ENCODE results near the gene EREG.
"Not testable (repeated sequence)": the region's sequence is repeated elsewhere in the genome, so short reads cannot be mapped to it uniquely, and the experiment has no call there.

EREG gene

GRCh38 chr4:74390677-74391076 lies 25.7 kb downstream of the EREG start:
- no peak for DNase-seq (ENCODE audit: low spot score)

- no peak for DNase-seq (ENCODE audit: low spot score)
Observed at GRCh38 chr4:74391346-74391745, 26.4 kb downstream of the EREG start.

DNA sequence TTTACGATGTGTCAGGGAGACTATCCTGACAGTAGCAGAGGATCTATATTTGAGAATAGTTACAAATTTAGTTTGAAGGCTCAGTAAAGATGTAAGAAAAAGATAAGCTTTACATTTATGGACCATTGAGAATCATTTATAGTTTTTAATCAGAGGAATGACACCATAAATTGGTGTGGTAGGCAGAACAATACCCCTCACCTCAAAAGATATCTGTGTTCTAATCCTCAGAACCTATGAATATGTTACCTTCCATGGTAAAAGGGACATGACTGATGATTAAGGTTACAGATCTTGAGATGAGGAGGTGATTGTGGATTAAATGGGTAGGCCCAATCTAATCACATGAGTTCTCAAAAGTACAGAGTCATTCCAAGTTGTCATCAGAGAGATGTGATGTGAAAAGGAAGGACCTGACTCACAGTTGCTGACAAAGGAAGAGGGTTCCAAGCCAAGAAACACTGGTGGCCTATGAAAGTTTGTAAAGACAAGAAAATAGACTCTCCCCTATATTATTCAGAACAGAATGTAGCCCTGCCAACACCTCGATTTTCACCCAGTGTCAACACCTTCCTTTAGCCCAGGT lies 27.0 kb downstream of the EREG start:
- no peak for DNase-seq (ENCODE audit: low spot score)

GRCh38 chr4:74394476-74395136 lies 29.7 kb downstream of the EREG start:
- no peak for DNase-seq (ENCODE audit: low spot score)

- DNase-seq (ENCODE audit: low spot score), result no peak
Observed at GRCh38 chr4:74395633-74396032, 30.7 kb downstream of the EREG start.

GRCh38 chr4:74397748-74398426 lies 32.9 kb downstream of the EREG start:
- DNase-seq (ENCODE audit: low spot score), result no peak

- not testable (repeated sequence) for DNase-seq (ENCODE audit: low spot score)
Observed at GRCh38 chr4:74398894-74399589, 34.1 kb downstream of the EREG start.

- DNase-seq (ENCODE audit: low spot score), result no peak
Observed at GRCh38 chr4:74400395-74400794, 35.5 kb downstream of the EREG start.

DNA sequence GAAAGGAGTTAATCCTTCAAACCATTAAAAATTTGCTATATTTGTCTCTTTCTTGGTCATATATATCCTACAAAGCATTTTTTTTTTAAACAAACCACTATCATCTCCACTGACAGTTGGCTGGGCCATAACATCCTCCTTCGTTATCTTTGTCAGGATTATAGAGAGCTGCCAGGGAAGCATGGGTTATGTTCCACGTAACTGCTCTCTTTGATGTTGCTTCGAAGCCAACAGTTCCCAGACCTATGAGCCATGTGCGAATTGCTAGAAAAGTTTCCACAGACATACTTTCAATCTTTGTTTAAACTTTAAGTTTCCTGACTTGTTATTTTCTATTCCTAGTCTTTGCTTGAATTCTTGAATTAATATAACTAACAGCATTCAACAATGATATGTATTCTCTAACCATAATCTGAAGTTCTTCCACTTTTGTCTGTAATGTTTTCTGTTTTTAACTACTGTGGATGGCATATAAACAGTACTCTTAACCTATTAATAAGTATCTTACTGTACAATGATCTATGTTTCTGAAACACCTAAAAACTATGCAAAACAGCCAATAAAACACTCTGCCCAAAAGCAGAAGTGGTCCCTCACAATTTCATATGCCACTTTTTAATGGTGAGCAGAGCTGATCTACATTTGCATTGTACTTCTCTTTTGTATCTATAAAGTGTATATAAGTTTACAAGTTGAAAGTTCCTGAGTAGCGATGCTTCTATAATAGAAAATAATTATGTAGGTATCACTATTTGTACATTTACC lies 37.9 kb downstream of the EREG start:
- no peak for DNase-seq (ENCODE audit: low spot score)

- DNase-seq (ENCODE audit: low spot score), result no peak
Observed at GRCh38 chr4:74407891-74408290, 42.9 kb downstream of the EREG start.

GRCh38 chr4:74408639-74409038 lies 43.7 kb downstream of the EREG start:
- no peak for DNase-seq (ENCODE audit: low spot score)

- DNase-seq (ENCODE audit: low spot score), result no peak
Observed at GRCh38 chr4:74410272-74410671, 45.3 kb downstream of the EREG start.

GRCh38 chr4:74412225-74412624 lies 47.3 kb downstream of the EREG start:
- DNase-seq (ENCODE audit: low spot score), result no peak

DNA sequence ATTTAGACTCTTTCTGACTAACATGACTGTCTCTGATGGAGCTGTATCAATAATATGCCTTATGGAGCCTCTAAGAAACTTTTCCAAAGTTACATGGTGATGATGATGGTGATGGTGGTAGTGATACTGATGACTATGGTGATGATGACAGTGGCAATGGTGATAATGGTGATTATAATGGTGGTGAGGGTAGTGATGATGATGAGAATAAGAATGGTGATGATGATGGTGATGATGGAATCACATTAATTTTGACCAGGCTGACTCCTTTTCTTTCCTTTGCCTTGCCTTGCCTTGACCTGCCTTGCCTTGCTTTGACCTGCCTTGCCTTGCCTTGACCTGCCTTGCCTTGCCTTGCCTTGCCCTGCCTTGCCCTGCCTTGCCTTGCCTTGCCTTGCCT lies 48.3 kb downstream of the EREG start:
- no peak for DNase-seq (ENCODE audit: low spot score)

DNA sequence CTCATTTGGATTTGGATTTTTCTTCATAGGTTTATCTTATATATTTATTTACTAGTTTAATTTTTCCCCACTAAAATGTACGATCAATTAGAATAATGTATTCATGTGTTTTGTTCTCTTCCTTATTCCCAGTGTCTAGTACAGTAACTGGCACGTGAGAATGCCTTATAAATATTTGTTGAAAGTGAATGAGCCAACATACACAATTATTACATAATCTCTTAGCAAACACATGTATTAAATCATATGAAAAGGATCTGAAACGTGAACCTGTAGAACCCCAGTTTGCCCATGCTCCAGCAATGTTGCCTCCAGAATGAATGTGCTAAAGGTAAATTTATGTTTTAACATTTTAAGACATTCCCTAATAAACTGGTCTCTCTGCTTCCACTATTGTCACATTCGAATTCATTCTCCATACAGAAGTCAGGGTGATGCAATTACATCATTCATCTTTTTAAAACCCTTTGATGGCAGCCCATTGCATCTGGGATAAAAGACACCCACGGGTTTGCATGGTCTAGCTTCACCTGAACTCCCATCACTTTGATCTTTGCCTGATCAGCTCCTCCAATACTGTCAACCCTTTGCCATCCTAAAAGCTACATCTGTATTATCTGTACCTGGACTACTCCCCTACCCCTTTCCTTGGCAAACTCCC lies 49.3 kb downstream of the EREG start:
- DNase-seq (ENCODE audit: low spot score), result no peak

DNA sequence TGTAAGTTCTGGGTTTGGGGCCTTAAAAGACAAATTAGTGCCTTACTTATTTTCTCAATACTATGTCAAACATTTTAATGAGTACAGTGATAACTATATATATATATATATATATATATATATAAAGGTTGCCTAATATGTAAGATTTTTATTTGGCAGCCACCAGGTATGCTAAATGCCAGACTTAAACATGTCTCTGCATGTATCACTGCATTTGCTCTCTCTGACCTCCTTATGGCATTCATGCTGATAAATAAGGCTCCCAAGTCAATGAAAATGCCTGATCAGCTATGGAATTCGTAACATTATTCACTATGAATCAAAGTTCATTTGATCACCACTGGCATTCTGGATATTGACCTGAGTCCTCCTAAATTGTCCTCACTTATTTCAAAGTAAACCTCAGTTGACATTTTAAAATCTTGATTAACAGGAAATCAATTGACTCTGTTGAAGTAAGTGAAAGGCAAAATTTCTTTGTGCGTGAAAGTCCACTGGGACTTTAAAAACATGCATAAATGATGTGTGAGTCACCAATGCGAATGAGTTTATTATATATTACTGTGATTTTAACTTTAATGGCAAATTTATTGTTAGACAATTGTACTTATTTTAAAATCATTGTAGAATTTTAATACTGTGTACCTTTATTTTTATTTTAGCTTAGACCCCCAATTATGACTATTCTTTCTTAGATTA lies 50.8 kb downstream of the EREG start:
- no peak for DNase-seq (ENCODE audit: low spot score)

DNA sequence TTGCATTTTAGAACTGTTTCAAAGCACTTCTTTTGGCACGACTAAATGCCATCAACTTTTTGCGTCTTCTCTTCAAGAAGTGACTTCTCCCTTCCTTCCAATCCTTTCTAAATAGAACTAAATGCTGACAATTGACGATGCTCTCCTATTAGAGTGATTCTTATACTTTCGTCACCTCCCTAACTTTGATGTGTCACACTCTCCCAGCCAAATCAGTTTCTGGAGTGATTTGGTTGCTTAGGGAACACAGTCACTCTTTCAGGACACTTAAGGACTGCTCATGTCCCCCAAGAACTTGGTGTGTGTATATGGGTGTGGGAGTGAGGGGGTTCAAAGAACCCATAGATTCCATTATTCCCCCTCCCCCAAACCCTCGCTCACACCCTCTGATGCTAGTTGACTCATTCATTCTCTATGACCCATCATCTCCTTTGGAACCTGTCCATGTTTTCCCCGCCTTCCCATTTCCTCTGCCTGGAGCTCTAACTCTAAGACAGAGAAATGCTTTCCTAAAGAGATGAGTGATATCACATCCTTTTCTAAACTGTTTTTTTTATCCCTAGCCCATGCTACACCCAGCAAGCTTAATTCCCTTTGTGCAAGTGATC lies 53.2 kb downstream of the EREG start:
- peak; percentile 58 for DNase-seq (ENCODE audit: low spot score)

- no peak for DNase-seq (ENCODE audit: low spot score)
Observed at GRCh38 chr4:74420863-74421262, 55.9 kb downstream of the EREG start.

DNA sequence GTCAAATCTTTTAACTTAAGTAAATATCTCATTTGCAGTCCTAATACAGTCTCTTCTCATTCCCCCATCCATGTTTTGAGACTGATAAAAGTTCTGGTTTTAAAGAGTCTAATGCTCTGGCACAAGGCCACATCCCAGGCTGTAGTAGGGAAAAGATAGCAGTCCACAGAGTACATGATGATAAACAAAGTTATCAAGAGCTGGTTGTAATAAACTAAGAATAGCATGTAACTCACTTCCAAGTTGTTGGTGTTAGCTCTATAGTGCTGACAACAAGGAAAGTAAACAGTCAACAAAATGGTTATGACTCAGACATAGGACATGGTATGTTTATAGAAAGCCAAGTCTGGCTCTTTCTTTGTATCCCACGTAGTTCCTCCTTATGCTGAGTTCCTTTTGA lies 58.2 kb downstream of the EREG start:
- no peak for DNase-seq (ENCODE audit: low spot score)

DNA sequence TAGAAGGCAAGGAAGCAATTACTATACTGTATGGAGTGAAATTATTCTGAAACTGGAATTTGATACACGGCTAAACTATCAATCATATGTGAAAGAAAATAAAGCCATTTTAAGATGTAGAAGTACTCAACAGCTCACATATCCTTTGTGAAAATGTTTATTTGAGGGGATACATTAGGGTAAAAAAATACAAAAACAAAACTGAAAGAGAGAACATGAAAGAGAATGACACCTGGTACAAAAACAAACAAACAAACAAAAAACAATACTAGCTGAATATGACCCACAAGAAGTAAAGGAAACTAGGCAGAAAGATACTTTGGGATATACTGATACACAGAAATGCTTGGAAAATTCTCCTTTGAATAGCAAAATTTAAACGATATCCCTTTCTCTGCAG lies 59.2 kb downstream of the EREG start:
- no peak for DNase-seq (ENCODE audit: low spot score)

DNA sequence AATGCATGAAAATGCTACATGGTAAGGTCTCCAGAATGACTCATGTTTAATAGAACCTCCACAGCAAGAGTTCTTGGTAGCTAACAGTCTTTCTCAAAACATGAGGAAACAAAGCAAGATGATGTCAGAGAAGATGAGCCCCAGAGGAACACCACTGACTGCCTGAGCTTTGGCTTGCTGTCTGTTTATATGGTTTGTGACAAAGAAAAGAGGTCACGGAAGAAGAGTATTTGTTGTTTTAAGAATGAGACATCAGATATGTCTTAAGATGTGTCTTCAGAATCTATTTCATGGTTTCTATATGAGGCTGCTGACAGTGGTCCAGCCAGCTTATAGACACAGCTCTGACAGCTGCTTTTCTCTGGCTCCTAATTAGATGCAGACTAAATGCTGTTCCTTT lies 61.2 kb downstream of the EREG start:
- DNase-seq (ENCODE audit: low spot score), result peak; percentile 33

Measured in AG20443 (cell line).